HG02981 (cell line): ENCODE results near the gene BET1.

Source experiments
- ATAC-seq: cut with Tn5 transposase; IDR thresholded peaks from one replicate; pipeline ENCODE4 v1.9.1; 2021; ENCODE audit warnings: mild to moderate bottlenecking, moderate library complexity; ENCODE audit not compliant: unreplicated experiment

The BET1 gene

DNA sequence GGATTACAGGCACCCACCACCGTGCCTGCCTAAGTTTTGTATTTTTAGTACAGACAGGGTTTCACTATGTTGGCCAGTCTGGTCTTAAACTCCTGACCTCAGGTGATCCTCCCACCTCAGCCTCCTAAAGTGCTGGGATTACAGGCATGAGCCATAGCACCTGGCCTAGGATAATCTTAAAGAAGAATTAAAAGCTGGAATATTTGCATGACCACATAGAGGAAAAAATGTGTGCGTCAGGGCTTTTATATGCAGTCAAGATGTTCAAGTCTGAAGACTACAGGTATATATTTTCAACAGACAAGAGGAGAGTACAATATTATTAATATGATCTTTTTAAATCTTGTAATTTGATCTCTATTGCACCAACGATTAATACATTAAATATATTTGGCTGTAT is 43.2 kb downstream of the BET1 start:
- no peak for ATAC-seq

DNA sequence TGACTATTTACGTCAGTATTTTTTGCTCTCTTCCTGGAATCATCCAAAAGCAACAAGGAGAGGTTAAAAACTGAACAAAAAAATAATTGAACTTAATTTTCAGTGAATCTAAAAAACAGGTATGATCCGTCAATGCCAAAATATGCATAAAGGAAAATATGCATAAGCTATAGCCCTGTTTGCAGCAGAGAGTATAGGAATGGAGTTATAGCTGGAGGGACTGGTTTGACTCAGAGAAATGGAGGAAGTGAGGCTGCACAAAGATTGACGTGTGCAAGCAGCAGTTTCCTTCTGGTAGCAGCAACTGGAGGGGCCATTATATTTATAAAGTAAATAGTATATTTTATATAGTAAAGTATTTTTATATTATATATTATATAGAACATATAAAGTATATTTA is 45.5 kb downstream of the BET1 start:
- ATAC-seq, result no peak

DNA sequence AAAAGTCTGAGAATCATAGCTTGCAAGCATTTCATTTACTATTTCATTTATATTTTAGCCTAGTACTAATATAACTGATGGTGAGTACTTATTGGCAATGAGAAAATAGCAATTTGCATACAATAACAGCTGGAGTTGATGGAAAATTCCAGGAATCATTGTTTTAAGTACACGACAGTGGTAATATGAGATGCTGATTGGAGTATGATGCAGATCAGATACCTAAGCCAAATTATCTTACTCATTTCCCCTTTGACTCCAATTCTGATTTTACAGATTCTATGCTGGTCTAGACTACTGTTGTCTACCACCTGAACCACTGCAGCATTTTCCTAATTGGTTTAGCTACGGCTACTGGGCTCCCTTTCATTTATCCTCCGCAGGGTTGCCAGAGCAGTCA is 45.9 kb downstream of the BET1 start:
- no peak for ATAC-seq

DNA sequence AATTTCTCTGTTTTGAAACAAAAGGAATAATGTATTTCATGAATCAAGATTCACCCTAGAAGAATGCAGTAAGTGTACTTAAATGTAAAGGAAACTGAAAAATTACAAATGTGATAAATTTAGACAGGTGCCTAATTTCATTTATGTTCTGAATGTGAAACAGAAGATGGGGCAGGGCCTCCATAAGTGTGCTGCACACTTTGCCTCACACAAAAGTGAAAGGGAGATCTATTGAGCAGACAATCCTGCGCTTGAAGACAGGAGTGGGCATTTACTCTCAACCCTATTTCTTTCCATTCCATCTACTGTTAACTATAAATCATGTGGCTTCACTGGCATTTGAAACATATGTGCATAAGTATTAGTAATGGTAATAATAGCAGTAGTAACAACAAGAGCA is 46.4 kb downstream of the BET1 start:
- ATAC-seq, result no peak

DNA sequence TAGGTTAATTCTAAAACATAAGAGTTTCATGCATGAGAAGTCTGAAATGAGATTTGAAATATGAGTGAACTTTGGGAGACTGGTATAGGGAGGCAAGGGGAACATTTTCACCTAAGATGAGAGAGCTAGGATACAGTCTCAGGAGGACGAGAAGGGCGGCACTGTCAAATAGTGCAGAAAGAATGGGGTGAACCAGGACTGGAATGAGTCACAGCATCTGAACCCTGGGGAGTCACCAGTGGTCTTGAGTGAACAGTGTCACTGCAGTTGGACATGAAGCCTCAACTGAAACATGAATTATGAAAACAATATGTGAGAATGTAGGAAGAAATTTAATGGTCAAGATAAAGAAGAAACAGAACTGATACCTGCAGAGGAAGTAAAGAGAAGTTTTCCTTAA is 48.9 kb downstream of the BET1 start:
- ATAC-seq, result no peak

DNA sequence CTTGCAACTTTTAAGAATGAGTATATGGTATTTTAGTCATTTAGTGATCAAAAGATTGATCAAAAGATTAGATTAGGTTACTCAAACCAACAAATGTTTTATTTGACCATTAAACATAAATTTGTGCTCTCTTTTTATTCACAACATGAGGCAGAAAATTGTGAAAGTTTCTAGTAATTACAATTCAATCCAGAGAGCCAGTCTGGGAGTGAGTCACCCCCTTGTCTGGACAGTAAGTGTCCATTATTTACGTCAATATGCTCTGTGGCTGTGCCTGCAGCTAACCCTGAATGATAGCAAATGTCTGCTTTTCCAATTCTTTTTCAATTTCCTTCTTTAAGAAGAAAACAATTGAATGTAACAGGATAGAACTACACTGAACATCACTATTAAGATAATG is 54.7 kb downstream of the BET1 start:
- no peak for ATAC-seq

DNA sequence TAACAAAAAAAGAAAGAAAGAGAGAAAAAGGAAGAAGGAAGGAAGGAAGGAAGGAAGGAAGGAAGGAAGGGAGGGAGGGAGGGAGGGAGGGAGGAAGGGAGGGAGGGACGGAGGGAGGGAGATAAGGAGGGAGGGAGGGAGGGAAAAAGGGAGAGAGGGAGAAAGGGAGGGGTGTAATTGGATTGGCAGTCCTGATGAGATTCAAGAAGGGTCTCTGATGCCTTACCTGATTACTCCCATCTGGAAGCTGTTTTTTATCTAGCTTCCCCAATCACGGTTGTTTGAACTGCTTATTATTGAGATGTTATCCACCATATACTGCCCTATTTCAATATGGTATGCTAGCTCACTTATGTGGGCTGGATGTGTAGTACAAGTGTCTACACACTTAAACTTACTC is 55.3 kb downstream of the BET1 start:
- ATAC-seq, result no peak

DNA sequence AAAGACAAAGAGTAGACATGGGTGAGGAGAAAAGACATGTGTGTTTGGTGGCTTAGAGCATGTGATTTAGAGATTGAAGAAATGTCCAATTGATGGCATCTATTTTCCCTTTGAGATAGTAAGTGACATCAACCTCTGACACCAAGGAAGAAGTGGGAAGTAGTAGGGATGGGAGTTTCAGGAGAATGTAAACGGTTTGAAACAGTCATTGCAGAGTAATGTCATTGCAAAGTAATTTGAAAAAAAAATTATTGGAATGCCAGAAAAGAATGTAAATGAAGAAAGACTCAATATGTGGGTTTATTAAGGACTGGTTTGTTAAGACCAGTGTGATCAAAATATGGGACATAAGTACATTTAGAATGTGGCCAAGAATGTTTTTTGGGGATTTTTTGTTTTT is 56.0 kb downstream of the BET1 start:
- ATAC-seq, result no peak

DNA sequence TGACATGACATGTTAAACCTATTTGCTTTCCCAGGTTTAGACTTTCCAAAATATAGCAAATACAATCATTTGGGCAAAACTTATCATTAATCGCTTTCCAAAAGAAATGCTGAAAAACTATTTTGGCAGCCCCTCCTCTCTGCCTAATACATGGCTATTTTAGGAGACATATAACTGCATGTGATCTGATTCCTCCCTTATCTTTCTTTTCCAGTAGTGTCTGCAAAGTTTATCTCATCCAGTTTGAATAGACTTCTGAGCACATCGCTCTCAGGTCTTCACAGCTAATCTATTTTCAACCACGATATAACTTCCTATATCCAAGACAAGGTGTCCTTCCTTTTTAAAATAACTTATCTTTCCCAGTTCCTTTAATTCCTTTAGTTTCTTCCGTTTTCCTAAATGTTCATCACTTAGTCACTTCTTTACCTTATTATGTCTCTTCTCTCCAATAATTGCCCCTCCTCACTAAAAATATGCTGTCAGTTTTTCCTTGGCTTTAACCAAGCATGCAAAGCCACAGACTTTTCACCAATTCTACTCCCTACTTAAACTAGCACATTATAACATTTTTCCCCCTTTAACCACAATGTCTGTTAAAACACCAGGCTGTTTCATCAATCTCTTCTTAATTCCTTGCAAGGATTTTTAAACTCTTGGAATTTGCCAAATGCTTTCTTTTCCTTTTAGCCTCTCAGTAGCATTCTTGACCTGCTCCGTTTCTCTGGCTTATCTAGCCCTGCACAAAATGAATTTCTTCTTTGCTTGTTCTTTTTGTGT is 58.2 kb downstream of the BET1 start:
- no peak for ATAC-seq

DNA sequence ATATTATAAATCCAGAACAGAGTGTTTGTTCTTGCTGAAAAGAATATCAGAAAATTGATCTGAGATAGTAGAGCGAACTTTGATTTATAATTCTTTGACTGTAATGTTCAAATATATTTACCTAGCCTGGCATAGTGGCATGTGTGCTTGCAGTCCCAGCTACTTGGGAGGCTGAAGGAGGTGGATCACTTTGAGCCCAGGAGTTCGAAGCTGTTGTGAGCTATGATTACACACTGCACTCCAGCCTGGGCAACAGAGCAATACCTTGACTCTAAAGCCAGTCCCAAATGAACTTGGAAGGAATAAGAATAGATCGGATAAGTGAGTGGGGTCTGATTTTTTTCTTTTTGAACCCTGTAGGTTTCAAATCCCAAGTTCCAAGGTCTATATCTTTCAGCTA is 59.1 kb downstream of the BET1 start:
- ATAC-seq, result no peak

DNA sequence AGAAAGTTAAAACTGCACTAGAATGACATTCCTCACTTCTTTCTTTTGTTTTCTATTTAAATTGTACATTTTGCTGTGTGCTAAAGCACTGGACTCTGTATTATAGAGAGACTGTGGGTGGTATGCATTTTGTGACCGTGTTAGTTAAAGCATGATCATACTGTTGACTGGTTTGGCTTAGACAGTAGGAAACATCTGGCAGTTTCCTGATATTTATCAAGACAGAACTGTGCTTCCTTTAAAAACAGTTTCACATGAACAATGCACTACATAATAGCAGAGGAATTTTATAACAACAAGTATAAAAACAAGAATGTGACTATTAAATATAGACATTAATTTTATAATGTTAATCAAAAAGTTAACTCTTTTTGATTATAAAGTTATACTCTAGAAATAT is 59.5 kb downstream of the BET1 start:
- ATAC-seq, result no peak

DNA sequence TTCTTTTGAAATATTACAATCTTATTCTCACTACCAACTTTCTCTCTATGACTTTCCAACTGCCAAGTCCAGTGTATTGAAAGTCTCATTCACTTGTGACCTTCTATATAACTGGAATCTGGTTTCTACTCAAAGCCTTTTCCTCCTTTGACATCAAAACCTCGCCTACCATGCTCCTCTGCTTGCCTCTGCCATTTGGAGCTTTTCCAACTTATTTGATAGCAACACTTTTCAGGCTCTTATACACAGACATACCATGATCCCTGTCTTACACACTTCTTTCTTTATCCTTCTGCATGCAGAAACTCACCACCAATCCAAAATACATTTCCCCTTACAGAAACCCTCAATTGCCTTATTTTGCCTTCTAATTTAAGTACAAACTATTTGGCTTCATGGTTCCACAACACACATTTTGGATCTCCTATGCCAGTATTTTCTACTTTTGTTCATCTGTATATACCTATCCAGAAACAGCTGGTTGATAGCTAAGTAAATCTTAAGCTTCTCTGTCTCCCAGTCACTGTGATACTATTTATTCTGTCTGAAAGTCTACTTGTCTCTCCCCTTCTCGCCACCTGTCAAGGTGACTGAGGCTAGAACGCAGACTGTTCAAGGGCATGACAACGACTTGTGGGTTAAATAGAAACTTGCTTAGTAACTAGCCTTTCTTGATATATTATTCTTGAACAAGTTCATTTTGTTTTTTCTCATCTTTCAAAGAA is 60.2 kb downstream of the BET1 start:
- no peak for ATAC-seq
